ENCODE results near the gene TOMM20. TPM values are rescaled to one million over a fixed set of nuclear protein-coding genes. Genes with fewer than 3 reads are reported as not detected.
"Not testable (repeated sequence)": the region's sequence is repeated elsewhere in the genome, so short reads cannot be mapped to it uniquely, and the experiment has no call there.

TOMM20 gene
- total RNA-seq, 1 donor from 2014 or later: 25.3 TPM

DNA sequence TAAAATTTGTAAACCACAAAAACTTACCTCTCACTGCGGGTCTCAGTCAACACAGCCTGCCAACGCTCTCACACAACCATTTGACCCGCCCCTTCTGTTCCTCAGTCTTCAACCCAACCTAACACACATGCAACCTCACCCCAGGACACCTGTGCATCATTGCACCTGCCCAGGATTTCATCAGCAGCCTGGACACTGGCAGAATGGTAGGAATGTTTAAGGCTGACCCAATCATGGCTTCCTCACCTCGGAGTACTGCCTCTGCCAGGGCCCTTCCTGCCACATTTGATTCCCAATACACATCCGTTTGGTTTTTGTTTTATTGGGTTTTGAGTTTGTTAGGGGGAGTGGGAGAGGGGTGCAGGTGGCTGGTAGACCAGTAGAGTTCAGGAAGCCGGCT lies 40.7 kb downstream of the TOMM20 start:
- Histone ChIP-seq H3K4me1 (peaks cover 7 to 16% of the 10 kb centered on the region in 2 donors), H3K9me3 (no peaks in the 10 kb centered on the region), H3K36me3 (no peaks in the 10 kb centered on the region), H3K27ac (no peak overlapping the region), H3K4me3 (no peak overlapping the region), H3K27me3 (no peaks in the 10 kb centered on the region)
- peak in 1 of 2 donors; percentile 40 for DNase-seq (ENCODE audit: low spot score in 2 of 2)
- intact Hi-C loops (cut with DNase I): no loop called here
- TF ChIP-seq, protein P1, sequence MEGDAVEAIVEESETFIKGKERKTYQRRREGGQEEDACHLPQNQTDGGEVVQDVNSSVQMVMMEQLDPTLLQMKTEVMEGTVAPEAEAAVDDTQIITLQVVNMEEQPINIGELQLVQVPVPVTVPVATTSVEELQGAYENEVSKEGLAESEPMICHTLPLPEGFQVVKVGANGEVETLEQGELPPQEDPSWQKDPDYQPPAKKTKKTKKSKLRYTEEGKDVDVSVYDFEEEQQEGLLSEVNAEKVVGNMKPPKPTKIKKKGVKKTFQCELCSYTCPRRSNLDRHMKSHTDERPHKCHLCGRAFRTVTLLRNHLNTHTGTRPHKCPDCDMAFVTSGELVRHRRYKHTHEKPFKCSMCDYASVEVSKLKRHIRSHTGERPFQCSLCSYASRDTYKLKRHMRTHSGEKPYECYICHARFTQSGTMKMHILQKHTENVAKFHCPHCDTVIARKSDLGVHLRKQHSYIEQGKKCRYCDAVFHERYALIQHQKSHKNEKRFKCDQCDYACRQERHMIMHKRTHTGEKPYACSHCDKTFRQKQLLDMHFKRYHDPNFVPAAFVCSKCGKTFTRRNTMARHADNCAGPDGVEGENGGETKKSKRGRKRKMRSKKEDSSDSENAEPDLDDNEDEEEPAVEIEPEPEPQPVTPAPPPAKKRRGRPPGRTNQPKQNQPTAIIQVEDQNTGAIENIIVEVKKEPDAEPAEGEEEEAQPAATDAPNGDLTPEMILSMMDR (IDR thresholded peaks at IDR 0.05): no peak

DNA sequence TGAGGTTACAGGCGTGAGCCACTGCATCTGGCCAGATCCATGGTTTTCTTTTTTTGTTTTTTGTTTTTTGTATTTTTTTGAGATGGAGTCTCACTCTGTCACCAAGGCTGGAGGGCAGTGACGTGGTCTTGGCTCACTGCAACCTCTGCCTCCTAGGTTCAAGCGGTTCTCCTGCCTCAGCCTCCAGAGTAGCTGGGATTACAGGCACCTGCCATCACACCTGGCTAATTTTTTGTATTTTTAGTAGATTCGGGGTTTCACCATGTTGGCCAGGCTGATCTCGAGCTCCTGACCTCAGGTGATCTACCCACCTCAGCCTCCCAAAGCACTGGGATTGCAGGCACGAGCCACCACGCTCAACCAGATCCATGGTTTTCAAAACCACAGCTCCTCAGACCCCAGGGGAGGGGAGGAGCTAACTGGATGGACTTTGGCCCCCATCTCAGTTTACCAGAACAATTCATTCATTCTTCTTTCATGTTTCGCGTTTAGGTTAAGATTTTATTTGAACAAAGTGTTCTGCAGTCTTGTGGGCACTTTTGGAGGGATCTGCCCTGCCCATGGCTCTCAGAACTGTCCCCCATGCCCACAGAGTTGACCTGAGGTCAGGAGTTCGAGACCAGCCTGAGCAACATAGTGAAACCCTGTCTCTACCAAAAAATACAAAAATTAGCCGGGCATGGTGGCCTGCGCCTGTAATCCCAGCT lies 43.1 kb downstream of the TOMM20 start:
- H3K4me3 ChIP-seq; H3K27me3 ChIP-seq; DNase-seq (ENCODE audit: low spot score in 2 of 2); H3K9me3 ChIP-seq; H3K27ac ChIP-seq; intact Hi-C loops (cut with DNase I); H3K36me3 ChIP-seq: not testable (repeated sequence)
- peaks cover 12 to 24% of the 10 kb centered on the region in 2 donors for H3K4me1 ChIP-seq

DNA sequence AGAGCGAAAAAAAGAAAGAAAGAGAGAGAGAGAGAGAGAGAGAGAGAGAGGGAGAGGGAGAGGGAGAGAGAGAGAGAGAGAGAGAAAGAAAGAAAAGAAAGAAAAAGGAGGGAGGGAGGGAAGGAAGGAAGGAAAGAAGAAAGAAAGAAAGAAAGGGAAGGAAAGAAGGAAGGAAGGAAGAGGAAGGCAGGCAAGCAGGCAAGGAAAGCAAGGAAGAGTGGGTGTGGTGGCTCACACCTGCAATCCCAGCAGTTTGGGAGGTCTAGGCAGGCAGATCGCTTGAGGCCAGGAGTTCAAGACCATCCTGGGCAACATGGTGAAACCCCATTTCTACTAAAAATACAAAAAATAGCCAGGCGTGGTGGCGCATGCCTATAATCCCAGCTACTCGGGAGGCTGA lies 47.8 kb downstream of the TOMM20 start:
- H3K27me3 ChIP-seq; H3K36me3 ChIP-seq; intact Hi-C loops (cut with DNase I); H3K9me3 ChIP-seq; H3K4me3 ChIP-seq; DNase-seq (ENCODE audit: low spot score in 2 of 2): not testable (repeated sequence)
- Histone ChIP-seq H3K4me1 (peaks cover 12 to 67% of the 10 kb centered on the region in 2 donors), H3K27ac (peak overlapping the region; percentile 89 to 93)

DNA sequence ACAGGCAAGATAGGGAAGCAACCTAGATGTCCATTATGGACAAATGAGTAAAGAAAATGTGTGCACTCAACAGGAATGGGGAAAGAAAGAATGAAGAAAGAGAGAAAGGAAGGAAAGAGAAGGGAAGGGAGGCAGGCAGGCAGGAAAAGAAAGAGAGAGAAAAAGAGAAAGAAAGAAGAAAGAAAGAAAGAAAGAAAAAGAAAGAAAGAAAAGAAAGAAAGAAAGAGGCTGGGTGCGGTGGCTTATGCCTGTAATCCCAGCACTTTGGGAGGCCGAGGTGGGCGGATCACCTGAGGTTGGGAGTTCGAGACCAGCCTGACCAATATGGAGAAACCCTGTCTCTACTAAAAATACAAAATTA lies 48.4 kb downstream of the TOMM20 start:
- peaks cover 12 to 67% of the 10 kb centered on the region in 2 donors for H3K4me1 ChIP-seq
- H3K27ac ChIP-seq: peak overlapping the region; percentile 89 to 93
- H3K27me3 ChIP-seq; H3K36me3 ChIP-seq; DNase-seq (ENCODE audit: low spot score in 2 of 2); H3K4me3 ChIP-seq; intact Hi-C loops (cut with DNase I); H3K9me3 ChIP-seq: not testable (repeated sequence)

DNA sequence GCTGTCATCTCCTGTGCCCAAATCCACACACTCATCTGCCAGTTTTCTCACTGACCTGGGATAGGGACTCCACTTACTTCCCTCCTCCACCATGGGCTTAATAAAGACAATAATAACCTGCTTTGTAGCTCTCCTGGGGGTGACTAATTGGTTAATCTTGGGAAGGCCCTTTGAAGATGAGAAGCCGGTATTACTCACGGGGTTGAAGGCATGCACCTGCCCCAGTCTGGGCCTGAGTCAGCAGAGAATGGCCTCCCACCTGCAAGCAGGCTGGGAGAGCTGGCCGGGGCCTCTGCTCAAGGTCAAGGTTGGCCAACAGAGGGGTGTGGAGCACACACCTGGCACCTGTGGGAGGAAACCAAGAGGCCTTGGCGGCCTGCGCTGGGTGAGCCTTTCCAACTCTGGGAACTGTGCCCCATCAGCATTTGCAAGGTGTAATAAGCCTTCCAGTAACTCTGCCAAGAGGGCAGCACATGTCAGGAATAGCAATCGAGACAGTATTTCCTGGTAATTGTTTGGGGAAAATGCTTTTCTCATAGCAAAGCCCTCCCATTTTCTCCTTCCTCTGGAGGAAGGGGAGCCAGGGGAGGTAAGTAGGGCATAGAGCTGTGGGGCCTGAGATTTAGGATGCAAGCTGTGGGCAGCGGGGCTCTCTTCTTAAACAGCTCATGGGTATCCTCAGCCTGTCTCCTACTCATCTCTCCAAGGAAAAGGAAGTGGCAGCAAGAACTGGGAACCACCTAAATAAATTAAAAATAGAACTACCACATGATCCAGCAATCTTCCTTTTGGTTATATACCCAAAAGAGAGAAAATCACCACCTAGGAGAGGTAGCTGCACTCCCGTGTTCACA lies 49.0 kb downstream of the TOMM20 start:
- TF ChIP-seq, protein P1 (IDR thresholded peaks at IDR 0.05): no peak
- DNase-seq (ENCODE audit: low spot score in 2 of 2): no peak

DNA sequence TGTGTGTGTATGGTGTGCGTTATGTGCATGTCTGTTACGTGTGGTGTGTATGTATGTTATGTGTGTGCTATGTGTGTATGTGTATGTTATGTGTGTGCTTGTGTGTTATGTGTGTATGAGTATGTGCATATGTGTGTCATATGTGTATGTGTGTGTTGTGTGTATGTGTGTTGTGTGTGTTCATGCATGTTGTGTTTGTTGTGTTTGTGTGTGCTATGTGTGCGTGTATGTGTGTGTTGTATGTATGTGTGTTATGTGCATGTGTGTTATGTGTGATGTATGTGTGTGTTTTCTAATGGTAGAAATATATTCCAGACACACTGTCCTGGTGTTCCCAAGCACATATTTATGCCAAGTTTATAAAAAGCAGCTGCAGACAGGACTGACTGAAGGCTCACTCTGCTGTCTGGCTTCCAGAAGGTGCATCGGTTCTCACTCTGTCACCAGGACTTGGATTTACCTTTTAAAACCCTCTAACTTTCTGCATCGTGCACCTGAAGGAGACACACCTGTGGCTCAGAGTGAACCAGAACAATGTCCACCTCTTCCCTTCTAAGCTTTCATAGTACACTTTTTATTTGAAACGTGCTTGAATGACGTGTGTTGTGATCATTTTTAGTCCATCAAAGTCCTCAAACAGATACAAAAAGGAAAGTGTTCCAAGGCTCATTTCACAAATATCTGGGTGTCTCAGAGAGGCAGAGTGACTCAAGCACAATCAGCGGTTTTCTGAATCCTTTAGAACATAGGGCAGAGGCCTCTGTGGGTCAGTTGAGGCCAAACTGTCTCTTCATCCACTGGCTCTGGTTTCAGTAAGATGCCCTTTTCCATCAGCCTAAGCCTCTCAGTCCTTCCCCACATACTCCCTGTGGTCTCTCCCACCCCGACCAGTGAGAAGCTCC lies 49.9 kb downstream of the TOMM20 start:
- H3K27ac ChIP-seq: peak overlapping the region; percentile 89 to 93

More for the DNA sequence above, 49.0 kb downstream of the TOMM20 start:
- Histone ChIP-seq H3K36me3 (no peaks in the 10 kb centered on the region), H3K9me3 (no peaks in the 10 kb centered on the region), H3K27me3 (no peaks in the 10 kb centered on the region), H3K27ac (peak overlapping the region; percentile 89 to 93), H3K4me1 (peaks cover 16 to 72% of the 10 kb centered on the region in 2 donors), H3K4me3 (no peak overlapping the region)
- intact Hi-C loops (cut with DNase I): no loop called here

More for the DNA sequence above, 49.9 kb downstream of the TOMM20 start:
- no peaks in the 10 kb centered on the region for H3K36me3 ChIP-seq
- intact Hi-C loops (cut with DNase I): no loop called here
- DNase-seq (ENCODE audit: low spot score in 2 of 2): no peak
- TF ChIP-seq, protein P1 (IDR thresholded peaks at IDR 0.05): no peak
- H3K9me3 ChIP-seq: no peaks in the 10 kb centered on the region
- no peaks in the 10 kb centered on the region for H3K27me3 ChIP-seq
- no peak overlapping the region for H3K4me3 ChIP-seq
- peaks cover 25 to 78% of the 10 kb centered on the region in 2 donors for H3K4me1 ChIP-seq

Data from ascending aorta (tissue), 2 donors.